ENCODE data around the gene TST.

The TST gene

DNA sequence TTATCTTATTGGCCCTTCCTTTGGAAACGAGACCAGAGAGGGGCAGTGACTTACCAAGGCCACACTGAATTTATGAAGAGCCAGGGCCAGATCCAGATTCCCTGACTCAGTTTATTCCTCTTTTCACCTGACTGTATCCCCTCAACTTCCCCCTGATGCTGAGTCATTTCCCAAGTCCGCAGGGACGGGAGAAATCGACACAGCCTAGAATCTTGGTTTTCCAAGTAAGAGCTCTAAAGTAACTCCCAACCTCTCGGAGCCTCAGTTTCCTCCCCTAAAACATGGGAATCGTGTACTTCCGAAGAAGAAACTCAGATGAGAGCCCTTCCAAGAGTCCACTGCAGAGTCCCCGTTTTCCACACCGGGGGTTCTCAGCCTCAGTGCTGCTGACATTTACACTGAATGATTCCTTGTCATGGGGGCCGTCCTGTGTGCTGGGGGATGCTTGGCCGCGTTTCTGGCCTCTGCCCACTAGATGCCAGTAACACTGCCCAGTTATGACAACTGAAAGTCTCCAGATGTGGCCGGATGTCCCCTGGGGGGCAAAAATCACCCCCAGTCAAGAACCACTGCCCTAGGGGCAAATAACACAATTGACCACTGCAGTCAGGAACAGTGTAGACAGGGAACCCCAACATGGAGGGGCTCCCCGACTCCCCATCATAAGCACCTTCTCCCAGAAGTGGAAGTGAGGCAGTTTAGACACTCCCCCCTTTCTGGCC is 11.5 kb upstream of the TST start:
- no peak for DNase-seq

DNA sequence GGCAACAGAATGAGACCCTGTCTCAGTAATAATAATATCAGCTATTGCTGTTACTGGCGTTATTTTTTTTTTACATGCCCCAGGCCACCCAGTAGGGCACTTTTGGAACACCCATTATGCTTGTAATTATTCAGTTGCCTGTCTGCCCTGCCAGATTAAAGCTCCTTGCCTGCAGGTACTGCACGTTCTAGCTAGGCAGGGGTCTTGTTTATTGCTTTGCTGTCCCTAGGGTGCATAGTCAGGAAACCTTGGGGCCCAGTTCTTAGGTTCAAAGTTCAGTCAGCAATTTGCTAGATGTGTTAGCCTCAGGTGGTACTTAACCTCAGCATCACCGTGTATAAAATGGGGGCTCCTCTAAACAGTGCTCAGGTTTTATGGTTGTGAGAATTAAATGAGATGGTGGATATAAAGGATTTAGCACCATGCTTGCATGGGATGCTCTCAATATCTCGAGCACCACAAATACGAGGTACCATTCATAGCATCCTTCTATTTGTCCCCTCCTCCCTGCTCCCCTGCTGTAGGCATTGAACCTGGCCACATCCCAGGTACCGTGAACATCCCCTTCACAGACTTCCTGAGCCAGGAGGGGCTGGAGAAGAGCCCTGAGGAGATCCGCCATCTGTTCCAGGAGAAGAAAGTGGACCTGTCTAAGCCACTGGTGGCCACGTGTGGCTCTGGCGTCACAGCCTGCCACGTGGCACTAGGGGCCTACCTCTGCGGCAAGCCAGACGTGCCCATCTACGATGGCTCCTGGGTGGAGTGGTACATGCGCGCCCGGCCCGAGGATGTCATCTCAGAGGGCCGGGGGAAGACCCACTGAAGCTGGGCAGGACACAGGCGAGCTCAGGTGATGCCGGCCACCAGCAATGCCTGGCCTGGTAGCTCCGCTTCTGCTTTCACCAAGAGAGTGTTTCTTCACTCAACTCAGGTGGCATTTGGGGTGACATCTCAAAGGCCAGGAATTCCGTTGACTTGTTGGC is 9.7 kb upstream of the TST start:
- no peak for DNase-seq

DNA sequence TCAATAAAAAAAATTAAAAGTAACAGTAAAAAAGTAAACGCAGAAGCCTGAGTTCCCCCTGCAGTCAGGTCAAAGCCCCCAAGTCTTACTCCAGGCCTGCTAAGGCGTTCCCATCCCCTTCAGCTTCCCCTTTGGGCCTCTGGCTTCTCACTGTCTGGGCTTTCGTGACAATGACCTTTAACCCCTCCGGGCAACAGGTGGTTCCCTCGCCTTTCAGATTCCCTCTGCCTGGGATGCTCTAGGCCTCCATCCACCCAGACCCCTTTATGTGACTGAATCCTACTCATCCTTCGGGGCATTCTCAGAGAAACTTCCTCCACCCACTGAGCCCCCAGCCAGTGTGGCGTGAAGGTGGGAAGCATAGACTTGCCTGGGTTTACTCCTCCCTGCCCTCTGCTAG is 8.3 kb upstream of the TST start:
- no peak for DNase-seq

DNA sequence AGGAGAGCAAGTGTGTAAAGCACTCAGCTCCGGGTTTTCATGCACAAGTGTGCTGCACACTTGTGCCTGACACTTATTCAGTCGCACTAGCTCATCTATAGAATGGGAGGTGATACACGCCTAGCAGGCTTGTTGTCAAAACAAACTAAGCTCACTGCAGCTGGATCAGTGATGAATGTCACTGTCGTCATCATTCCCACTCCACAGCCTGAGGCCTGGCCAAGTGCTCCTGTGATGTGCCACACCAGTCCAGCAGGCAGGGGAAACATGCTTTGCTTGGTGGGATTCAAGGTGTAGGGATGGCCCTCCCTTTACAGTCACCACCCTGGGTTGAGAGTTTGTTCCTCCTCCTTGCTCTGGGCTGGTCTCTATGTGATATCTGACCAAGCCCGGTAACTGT is 7.1 kb upstream of the TST start:
- DNase-seq = no peak

DNA sequence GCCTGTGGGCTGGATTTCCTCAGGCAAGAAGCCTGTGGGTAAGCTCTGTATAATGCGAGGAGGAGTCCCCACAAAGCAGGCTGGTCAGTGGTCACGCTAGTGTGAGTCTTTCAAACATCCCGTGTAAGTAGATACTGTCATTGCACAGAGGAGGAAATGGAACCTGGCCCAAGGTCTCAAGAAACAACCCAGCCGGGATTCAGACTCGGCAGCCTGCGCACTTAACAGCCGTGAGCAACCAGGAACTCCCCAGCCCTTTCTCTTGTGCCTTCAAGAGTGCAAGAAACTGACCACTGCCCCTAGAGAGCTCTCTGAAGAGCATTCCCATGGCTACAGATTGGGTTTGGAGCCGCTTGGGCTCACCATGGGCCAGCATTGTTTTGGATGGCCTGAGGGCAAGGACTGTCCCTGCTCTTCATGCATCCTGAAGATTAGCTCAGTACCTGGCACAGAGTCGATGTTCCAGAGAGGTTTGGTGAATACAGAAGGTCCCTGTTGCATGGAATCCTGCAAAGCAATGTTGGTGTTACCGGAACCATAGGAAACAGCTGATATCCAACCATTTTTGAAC is 6.3 kb upstream of the TST start:
- no peak for DNase-seq

DNA sequence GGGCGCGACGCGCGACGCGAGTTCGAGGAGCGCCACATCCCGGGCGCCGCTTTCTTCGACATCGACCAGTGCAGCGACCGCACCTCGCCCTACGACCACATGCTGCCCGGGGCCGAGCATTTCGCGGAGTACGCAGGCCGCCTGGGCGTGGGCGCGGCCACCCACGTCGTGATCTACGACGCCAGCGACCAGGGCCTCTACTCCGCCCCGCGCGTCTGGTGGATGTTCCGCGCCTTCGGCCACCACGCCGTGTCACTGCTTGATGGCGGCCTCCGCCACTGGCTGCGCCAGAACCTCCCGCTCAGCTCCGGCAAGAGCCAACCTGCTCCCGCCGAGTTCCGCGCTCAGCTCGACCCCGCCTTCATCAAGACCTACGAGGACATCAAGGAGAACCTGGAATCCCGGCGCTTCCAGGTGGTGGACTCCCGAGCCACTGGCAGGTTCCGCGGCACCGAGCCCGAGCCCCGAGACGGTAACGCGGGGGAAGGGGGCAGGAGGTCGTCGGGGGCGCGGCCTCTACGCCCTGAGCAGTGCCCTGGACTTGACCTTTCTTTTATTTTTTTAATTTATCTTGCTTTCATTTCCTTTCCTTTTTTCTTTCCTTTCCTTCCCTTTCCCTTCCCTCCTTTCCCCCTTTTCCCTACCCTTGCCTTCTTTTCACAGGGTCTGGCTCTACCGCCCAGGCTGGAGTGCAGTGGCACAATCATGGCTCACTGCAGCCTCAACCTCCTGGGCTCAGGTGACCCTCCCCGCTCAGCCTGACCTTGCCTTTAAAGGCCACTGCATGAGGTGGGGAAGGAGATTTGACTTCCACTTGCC is 5.3 kb upstream of the TST start:
- DNase-seq = no peak

DNA sequence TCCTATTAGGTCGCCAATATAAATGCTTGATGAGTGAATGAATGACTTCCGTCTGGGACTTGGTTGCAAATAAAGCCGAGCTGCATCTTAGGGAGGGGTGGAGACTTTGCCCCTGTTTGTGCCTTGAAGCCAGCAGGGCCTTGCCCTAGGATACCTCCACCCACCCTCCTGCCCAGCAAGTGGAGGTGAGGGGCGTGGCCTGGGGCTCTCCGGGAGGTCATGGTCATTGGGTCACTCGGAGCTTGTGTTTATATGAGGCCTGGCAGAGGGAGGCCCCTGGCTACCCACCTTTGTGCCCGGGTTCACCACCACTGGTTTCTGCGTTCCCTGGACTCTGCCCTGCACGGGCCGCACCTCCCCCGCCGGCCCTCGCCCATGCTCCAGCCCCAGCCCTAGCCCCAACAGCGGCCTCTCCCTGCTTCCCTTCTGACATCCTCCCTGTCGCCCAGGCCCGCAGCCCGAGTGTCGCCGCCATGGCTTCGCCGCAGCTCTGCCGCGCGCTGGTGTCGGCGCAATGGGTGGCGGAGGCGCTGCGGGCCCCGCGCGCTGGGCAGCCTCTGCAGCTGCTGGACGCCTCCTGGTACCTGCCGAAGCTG is 4.6 kb upstream of the TST start:
- DNase-seq = no peak

DNA sequence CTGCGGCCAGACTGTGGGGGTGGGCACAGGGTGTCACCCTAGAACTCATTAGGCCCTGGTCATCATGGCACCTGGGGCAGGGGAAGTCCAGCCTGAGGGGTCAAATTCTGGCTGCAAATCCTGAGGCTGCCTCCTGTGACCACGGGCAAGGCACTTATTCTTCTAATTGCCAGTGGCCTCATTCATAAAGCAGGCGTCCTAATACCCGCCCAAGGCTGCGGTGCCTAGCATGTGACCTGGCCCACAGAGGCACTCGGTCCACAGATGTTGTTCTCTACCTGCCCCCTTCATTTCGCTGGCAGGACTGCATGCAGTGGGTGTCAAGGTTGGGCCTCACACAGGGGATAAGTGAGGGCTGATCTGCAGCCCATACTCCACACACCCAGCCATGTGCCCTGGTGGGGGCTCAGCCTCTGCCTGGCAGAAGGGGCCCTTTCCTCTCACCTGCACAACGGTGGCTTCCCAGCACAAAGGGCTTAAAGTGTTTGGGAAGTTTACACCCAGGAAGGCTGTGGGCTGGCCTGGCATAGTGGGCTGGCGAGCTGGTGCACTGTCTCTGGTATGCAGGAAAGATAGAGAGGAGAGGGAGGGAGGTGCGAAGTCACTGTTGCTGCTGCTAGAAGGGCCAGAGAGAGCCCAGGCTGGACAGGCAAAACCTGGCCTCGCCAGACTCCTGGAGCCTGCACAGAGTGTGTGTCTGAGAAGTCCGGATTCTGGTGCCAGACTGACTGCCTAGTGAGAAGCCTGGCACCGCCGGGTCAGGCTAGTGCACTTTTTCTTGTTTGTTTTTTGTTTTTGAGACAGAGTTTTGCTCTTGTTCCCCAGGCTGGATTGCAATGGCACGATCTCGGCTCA is 3.5 kb upstream of the TST start:
- DNase-seq = no peak

DNA sequence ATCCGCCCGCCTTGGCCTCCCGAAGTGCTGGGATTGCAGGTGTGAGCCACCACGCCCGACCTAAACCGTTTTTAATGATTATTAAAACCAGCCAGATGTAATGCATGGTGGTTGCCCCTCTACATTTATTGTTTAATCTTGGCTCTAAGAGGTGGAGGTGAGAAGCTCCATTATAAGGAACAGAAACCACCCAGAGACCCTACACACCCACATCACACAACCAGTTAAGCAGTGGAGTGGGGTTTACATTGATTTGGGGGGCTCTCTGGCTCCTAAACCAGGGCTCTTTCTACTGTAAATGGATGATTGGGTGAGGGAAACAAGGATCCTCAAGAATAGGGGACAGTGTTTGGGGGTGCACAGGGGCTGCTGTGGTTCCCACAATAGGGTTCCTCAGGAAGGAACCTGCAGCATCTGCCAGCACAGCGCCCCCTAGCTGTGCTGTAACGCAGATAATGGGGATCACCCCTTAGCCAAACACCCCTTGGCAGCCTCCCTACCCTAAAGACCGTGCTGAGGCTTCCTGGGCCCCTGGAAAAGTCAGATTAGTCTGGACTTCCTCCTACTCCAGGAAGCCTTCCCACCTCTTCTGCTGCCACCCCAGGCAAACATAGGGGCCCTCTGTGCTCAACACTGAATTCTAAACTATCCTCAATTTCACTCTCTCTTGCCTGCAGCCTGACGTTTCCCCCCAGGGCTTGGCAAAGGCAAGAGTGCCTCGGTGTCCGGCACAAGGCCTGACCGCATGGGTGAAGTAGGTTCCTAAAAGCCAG is 2.6 kb upstream of the TST start:
- DNase-seq = peak; percentile 59

DNA sequence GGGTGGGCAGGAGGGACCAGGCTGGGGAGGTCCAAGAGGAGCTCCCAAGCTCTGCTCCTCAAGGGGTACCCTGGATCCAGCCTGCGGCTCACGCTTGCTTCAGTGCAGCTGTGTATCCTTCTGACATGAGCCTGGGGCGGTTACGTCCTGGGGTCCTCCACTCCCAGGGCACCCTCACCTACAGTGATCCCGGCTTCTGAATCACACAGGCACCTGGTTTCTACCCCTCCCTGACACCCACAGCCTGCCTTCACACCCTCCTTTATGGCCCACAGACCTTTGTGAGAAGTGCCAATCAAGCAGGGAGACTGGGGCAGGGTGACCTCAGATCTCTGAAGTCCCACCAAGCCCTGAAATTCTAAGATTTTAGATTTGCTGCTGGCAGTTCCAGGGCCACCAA is 1.8 kb upstream of the TST start:
- no peak for DNase-seq

DNA sequence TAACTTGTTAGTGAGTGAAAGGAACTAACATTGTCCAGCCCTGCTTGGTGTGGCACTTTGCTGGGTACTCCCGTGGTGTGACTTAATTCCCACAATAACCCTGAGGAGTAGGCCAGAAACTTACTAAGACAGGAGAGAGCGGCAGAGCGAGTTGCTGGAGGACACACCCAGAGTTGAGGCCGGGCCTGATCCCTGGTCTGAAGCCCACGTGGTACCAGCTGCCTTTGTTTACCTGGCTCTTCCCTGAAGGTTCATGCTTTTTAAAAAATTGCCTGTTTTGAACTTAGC is 889 bp upstream of the TST start:
- peak; percentile 52 for DNase-seq

DNA sequence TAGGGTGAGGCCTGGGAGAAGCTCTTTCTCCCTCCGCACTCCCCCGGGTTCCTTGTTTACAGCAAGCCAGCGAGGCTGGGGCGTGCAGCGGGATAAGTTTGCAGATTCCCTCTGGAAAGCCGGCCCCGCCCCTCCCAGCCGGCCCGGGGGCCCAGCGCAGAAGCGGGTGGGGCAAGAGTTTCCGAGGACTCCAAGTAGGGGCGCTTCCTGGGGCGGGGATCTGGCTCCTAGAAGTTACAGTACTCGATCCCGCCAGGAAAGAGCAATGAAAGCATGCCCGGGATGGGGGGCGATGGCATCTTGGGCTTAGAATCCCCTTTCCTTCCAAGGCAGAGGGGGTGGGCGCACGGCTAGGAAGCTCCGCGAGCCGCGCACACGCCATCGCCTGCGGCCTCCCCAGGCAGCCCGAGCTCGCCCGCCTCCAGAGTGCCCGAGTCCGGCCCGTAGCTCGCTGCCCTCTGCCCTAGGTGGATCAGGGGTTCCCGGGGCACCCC is 385 bp downstream of the TST start:
- DNase-seq = peak; percentile 58

DNA sequence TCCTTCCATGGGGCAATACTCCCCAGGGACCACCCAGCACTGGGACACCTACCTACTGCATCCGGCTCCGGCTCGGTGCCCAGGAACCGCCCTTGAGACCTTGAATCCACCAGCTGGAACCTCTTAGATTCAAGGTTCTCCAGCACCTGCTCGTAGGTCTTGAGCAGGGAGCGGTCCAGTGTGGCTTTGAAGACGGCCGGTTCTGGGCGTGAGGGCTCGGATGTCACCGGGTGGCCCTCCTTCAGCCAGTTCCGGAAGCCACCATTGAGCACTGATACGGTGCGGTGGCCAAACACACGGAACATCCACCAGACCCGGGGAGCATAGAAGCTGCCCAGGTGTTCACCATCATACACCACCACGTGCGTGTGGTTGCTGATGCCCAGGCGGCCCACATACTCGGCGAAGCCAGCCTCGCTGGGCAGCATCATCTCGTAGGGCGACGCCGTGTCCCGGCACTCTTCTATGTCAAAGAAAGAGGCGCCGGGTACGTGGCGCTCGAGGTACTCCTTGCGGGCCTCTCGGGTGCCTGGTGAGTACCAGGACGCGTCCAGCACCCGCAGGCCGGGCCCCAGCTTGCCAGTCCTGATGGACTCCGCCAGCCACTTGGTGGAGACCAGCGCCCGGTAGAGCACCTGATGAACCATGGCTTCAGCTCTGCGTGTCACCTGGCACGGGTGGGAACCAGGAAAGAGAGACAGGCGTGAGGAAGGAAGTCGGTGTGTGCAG is 997 bp downstream of the TST start:
- DNase-seq = no peak

DNA sequence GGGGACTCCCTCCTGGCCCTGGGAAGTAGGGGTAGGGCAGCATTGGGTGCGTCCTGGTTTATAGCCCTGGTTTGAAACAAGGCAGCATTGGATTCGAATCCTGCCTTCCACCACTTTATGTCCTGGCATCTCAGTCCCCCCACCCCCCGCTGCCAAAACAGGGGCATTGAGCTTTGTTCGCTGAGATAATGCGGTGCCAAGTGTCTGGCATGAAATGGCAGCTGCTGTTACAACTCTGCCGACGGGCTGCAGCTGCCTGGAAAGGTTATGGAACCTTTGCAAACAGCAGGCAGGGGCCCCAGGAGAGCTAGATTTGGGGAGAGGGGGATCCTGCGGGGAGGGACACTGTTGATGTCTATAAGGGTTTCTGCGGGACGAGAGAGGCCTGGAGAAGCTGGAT is 1.9 kb downstream of the TST start:
- no peak for DNase-seq

DNA sequence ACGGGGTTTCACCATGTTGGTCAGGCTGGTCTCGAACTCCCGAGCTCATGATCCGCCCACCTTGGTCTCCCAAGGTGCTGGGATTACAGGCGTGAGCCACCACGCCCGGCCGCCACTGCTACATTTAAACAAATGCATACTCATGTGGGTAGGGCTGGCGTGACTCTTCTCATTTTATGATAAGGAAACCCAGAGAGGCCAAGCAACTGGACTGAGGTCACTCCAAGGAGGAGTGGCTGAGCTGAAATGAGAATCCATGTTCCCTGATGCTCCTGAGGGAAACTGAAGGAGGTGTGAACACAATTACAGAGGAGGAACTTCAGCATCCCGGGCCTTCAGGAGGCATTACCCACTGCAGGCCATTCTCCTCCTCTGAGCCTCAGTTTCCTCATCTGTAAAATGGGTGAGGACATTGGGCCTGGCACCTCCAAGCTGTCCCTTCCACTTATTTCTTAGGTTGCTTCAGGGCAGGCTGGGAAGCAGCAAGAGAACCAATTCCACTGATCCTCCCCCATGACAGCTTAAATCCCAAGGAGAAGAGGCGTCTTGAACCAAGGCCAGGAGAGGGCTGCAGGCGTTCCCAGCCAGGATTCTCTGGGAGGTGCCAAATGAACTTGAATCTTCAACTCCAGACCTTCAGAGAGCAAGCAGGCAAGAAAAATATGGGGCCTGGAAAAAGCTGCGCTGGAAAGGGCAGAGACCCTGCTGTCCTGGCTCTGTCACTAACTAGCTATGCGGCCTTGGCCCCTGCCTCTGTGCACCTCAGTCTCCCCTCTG is 2.9 kb downstream of the TST start:
- no peak for DNase-seq

DNA sequence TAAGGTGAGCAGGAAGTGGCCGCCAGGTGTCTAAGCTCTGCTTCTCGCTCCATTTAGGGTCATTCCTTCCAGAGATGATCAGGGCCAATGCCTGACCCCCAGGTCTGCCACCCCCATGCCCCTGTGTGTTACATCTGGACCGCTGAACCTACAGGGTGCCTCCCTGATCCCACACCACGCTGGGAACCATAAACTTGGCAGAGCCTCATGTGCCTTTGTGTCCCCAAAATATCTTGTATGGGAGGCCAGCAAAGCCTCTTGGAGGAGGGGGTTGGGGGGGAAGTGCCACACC is 3.7 kb downstream of the TST start:
- DNase-seq = no peak

DNA sequence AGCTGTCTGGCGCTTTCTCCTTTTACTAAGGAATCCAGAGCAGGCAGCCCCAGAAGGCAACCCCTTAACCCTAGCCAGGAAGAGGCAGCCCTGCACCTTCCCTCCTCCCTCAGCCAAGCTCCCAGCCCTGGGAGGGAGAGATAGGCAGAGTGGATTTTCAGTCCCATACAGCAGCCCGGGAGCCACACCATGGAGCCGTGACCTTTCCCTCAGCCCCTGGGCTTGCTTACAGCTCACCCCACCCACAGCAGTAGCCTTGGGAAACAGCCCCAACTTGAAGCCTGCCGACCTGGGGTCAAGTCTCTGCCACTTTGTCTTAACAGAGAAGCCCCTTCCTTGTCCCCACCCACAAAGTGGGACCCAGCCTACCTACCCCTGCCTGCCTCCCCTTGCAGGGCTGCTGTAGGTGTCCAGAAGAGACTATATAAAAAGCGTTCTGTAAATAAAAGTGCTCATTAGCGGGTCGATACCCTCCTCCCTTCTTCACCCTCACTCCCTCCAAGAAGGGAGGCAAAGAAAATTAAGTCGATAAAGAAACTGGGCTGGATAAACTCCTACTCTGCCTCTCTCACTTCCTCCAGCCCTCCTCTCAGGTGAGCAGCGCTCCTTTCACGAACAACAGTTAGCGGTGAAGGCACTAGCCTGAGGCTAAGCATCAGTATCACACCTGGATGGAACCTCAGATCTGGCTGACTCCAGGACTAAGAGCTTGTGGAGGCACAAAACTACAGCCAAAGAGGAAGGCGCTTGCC is 4.2 kb downstream of the TST start:
- no peak for DNase-seq

DNA sequence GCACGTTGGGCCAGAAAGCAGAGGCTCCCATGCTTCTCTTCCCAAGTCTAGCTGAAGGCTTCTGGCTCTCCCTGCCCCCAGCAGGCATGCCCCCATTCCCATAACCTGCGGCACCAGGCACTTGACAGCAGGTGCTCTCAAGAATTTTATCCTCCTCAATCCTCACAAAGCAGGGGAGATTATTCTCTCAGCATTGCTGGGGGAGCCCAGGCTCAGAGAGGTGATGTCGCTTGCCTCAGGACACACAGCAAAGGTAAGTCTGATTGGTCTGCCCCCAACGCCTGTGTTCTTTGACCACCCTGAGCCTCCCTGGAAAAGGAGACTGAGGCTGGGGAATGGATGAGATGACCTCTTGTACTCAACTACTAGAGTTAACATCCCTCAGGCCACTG is 4.8 kb downstream of the TST start:
- DNase-seq = no peak

DNA sequence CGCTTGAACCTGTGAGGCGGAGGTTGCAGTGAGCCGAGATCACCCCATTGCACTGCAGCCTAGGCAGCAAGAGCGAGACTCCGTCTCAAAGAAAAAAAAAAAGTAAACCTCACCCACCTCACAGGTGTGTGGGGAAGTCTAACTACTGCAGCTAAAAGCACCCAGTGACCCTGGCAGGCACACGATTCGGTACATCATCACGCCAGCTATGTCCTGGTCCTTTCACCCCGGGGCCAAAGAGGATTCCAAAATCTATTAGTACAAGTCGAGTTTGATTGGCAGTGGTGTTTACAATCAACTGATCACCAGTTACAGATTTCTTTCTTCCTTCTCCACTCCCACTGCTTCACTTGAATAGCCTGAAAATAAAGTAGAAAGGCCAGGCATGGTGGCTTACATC is 6.3 kb downstream of the TST start:
- no peak for DNase-seq

All from NCI-H69 (cell line).